CD4-positive, alpha-beta T cell treated with Interleukin-15 for 4 hours (primary cell): ENCODE data around the gene OSM.

Experiments
- DNase-seq: peaks from one replicate; pipeline ENCODE4 v3.0.0-alpha.2; 2020; ENCODE audit warnings: low spot score

The OSM gene

DNA sequence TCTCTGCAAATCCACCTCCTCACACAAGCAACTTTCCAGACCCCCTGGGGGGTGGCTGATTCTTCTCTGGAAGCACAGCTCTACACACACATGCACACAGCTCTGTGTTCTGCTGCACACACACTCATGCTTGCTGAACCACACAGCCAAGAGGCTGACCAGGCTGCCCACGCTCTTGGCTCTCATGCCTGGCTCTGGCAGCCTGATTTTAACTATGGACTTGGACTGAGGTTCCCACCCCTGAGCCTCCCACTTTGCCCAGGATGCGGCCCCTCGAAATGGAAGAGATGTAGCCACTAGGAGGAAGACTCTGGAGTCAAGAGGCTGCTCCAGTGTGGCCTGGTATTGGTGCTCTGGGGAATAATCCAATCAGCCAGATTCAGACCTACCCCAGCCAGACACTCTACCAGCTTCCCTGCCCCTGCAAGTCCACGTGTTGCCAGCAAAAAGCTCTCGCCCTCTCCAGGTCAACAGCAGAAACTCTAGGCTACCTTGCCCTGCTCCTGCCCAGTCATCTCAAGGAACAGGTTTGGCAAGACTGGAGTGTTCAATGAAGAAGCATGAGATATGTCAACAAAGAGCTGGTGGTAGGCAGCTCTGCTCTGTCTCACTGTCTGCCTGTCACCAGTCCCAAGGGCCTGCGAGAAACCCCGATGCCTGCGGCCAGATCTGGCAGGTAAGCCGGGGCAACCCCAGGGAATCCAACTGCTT is 31.5 kb upstream of the OSM start:
- no peak for DNase-seq

DNA sequence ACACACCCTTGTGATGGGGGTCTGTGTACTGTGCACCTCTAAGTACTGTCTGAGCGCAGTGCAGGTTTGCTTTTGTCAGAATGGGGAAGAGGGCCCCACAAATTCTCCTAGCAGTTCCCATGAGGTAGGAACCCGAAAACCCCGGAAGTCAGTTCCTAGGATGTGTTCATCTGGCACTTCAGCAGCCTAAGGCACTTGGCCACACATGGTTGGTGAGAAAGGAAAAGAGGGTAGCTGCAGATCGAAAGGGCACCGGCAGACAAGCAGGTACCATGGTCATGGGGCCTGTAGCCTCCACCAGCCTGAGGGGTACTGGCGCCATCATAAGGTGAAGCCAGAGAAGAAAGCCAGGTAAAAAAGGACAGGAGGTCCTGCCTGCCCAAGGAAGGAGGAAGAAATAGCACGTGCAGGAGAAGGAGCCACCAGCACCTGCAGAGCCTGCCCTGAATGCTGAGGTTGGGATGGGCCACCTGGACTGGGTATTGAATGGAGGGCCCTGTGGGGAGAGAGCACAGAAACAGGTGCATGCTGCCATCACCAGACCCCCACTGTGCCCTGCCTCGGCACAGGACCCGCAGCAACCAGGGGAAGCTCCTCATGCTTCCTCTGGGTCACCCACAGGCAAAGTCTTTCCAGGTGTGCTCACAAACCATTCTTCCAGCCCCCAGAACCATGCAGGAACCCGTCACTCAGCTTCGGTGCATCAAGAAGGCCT is 30.8 kb upstream of the OSM start:
- DNase-seq: no peak

DNA sequence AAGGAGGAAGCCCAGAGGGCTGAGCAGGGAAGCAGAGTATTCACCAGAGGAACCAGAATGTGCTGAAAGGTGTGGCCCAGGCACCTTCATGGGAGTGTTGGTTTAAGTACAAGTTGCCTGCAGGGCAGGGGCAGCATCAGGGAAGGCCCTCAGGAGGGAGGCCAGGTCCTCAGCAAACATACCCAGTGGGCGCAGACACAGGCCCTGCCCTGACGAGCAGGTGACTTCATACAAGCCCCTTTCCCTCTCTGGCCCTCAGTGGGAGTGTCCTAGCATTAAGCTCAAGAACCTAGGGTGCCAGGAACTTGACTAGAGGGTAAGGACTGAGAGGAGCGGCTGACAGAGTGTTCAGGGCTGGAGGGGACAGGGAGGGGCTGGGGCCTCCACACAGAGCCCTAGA is 30.2 kb upstream of the OSM start:
- no peak for DNase-seq

DNA sequence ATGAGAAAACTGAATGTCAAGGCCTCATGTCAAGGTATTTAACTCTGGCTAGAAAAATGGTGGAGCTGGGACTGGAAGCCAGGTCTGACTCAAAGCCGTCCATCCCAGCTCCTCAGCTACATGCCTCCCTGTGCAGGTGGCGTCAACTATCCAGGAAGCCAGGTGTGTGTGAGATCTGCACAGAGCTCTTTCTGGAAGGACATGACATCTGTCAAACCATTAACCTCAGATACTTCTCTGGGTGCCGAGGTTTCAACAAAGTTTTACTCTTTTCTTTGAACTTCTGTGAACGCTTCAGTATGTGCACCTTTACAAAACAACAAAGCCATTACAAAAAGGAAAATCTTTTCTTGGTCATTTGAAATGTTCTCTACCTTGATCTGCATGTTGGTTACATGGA is 29.7 kb upstream of the OSM start:
- DNase-seq: no peak

DNA sequence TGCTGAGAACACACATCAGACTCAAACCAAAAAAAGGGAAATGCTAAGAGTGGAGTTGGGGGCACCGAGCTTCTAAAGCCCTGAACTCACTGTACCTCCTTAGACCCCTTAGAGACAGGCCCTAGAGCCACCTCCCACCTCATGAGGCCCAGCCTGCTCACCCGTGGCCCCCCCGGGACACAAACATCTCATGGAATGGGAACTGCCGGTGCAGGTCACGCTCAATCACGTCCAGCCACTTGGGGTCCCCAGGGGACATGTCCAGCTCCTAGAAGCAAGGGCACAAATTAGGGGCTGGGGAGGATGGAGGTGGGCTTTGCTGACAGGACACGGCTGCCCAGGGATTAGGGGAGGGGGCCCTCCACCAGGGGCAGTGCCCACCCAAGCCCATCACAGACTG is 28.9 kb upstream of the OSM start:
- no peak for DNase-seq

DNA sequence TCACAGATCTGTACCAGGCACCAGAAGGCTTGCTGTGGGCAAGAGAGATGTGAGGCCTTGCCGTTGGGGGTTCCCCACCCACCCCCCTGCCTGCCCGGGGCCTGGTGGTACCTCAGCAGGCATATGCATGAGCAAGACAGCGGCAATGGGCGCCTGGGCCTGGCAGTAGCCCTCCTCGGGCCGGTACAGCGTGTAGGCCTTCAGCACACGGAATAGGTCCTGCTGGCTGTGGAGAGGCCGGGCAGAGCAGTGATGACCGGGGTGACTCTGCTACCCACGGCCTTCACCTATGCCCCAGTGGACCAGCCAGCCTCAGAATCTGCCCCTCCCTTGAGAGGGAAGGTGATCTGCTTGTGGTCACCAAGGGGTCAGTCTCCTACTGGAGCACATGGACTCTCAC is 28.2 kb upstream of the OSM start:
- no peak for DNase-seq

DNA sequence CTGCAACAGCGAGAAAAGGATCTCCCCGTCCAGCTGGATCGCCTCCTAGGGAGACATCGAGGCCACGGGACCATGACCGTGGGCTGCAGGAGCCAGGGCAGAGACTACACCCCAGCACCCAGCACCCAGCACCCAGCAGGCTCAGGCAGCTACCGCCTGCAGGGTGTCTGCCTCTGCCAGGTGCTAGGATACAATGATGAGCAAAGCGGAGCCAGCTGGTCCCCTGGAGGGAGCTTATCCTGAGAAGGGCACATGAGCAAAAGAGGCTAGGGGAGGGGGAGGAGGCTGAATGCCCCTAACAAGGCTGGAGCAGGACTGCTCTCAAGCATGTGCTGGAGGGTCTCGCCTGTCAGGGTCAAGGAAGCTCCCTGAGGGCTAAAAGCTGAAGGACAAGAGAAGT is 27.4 kb upstream of the OSM start:
- no peak for DNase-seq

DNA sequence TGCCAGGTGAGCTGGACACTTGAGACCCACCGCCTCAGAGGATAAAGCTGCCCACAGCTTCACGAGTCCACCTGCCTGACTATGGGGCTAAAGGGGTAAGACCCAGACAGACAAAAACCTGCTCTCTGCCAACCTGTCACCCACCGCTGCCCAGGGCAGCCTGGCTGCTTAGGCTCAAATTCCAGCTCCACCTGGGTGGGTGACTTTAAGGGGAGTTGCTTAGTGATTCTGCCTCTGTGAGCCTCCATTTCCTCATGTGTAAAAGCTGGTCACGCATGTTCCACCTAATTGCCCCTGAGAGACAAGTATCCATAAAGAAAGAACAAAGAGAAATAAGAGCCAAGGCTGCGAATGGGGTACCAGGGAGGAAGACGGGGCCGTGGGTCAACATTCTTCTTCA is 26.4 kb upstream of the OSM start:
- DNase-seq: no peak

DNA sequence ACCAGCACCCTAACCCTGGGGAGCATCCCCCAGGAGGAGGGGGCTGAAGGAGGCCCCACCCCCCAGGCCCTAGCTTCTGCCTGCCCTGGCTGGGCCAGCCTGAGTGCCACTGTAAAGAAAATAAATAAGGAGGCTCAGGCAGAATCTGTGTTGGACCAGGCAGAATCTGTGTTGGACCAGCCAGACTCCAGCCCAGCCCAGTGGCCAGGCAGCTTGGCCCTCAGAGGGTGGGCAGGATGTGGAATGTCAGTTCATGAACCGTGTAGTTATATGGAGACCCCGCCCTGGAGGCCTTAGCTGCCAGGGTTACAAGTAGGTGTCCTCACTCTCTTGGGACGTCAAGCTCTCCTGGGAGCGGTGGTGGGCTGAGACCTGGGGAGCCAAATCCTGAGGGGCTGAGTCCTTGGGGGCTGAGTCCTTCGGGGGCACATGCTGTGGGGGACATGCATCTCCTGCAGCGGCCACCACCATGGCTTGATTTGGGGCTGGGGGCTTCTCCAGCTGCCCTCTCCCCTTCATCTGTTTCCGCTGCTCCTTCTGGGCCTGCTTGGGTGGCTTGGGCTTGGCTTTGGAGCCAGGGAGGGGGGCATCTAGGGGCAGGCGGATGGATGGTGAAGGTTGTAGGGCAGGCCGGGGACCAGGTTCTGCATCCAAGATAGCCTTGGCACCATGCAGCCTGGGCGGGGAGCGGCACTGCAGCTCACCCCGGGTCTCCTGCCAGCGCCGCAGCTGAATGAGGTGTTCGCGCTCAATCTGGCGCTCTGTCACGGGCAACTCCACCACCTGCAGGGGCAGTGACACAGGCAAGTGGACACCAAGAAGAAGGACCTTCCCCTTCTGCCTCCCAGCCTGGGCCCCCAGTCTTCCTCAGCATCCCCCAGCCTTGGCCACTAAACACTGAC is 25.7 kb upstream of the OSM start:
- DNase-seq: no peak

DNA sequence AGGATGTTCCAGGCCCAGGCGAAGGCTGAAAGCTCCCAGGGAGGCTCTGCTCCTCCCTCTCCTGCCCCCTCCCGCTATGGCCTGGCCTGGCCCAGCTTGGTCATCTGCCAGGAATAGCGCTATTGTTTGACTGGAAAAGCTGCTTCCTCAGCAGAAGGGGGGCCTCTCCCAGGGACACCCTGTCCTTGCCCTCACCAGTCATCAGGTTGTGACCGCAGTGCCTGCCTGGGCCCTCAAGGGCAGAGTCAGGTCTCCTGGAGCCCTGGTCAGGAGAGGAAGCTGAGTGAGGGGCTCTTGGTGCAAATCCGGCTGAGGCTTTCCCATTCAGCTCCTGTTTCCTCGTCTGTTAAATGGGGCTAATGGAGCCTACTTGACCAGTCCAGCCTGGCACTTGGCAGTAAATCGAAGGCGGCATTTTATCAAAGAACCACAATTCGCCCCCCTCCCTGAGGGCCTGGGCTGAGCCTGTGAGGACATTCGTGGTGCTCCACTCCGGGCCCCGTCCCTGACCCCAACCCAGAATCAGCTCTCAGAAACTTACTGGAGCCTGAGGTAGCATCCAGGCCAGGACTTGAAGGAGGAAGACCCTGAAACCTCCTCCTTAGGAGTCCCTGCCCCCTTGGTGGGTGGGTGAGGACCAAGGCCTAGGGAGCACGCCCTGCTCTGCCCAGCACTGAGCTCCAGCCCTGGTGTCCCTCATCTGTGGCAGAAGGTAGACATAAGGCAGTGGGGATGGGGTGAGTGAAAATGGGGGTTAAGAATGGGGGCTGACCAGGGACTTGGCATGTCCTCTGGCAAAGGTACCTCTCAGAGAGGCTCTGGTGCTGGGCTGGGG is 24.6 kb upstream of the OSM start:
- DNase-seq: no peak

DNA sequence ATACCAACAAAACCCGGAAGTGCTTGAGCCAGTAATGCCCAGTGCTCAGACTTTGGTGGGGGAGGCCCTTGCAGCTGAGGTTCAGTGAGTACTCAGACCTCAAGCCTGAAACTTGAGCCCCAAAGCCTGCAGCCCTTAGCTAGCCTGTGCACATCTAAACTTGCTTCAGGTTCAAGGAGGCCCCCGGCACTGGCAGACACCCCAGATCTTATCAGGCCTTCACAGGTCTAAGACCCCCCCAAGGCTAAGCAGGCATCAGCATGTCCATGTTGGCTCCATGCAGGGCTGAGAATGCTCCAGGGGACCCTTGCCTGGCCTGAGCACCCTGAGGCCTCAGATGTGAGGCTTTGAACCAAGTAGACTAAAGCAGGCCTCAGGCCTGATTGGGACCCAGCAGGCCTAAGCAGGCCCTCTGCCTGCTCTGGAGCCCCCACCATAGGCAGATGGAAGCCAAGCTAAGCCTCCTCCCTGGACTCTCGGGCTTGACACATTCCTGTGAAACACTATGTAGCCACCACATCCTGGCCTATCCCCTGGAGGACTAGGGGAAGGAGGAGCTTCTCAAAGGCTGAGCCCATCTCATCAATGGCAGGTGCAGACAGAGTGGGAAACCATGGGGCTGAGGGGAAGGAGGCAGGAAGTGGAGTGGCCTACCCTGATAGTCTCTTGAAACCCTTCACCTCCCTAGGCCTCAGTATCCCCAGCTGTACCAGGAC is 23.8 kb upstream of the OSM start:
- no peak for DNase-seq

DNA sequence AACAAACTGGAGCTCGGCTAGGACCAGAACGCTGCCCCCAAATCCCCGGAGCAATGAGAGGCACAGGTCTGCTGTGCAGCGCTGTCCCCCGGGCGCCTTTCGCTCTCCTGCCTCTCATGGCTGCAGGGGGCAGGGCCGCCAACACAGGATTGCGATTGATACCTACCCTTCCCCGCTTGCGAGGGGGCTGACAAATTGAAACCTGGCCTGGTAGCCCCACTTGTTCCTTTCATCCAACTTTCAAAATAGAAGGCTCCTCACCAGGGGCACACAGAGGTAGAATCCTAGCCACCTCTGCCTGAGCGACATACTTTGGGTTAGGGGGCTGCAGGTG is 23.3 kb upstream of the OSM start:
- no peak for DNase-seq

DNA sequence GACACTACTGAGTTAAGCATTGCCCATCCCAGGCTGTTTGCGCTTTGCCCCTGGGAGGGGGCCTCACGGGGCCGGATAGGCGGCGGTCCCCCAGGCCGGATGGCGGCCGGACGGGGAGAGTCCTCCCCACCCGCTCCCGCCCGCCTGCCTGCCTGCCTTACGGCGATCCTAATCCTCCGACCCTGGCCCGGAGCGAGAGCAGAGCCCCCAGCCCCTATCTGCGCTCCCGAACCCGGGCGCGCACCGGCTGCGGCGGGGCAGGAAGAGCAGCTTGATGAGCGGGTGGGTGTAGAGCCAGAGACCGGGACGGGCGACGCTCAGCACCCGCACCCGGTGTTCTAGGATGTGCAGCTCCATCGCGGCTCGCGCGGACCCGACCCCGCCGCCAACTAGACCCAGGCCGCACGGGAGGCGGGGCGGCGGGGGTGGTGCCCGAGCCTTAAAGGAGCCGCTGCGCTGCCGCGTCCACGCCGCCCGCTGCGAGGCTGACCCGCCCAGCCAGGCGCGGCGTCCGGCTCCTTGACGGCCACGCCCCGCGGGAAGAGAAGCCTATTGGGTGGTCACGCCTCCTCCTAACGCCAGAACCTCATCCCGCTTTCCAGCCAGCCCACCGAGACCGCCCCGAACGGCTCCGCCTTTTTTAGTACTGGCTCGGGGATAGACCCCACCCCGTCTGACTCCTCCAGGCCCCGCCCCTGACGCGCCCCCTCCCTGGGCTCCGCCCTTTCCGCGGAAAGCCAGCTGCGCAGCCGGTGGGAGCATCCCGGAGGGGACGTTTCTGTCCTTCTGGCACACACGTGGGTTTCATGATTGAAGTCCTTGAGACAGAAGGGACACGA is 22.7 kb upstream of the OSM start, which contains the start of gene CASTOR1:
CASTOR1 (minus strand) TSS at position 365 of the 839 bp plus-strand sequence; CDS start at position 357, 8 bp downstream.
- DNase-seq: peak; percentile 88

DNA sequence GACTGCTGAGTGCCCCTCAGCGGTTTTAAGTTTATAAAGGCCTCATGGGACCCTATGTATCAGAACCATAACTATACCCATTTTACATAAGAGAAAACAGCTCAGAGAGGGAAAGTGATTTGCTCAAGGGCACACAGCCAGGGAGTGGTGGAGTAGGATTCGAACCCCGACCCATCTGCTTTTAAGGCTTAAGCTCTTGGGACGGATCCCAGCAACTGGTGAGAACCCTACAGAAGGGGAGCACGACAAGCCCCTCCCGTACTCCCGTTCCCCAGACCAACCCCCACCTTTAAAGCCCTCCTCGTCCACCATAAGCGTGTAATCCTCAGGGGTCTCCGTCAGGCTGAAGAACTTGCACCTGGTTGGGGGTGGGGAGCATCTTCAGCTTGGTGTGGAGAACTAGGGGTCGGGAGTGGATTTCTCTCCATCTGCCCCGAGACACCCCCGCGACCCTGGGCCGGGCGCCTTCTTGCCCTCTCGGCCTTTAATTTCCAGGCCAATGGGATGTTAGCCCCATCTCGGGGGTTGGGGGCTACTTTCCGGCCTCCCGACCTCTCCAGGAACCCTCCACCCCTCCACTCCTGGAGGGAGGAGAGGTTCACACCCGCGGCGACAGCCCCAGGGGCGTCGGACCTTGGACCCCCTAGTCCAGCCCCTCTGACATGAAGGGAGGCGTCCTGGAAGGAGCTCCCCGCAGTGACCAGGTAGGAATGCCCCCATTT is 21.9 kb upstream of the OSM start:
- DNase-seq: no peak

DNA sequence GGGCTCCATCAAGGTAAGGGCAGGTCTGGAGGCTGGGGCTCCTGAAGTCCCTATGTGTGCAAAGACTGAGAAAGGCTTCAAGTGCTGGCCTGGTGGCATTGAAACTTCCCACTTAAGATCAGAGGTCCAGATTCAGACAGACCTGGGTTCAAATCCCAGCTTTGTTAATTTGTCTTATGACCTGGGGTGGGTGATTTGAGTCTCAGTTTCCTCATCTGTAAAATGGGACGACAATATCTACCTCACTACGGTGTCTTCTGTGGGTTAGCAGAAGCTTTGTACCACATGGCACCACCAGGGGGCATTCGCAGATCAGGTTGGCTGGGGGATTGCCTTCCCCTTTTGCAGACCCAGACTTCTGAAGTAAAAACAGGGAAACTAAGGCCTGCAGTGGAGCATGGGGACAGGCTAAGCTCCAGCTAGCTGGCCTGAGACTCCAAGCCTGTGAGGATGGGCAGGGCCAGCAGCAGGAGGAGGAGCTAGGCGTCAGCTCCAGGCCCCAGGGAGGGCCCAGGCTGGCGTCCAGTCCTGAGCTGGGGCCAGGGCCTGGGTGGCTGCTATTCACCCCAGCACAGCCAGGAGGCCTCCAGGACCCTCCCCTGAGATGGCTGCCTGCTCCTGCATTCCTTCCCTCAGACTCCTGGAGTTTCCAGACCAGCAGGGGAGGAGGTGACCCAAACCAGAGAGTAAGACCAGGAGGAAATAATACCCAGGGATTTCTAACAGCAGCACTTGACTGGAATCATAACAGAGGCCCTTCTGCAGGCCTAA is 21.2 kb upstream of the OSM start:
- peak; percentile 90 for DNase-seq

DNA sequence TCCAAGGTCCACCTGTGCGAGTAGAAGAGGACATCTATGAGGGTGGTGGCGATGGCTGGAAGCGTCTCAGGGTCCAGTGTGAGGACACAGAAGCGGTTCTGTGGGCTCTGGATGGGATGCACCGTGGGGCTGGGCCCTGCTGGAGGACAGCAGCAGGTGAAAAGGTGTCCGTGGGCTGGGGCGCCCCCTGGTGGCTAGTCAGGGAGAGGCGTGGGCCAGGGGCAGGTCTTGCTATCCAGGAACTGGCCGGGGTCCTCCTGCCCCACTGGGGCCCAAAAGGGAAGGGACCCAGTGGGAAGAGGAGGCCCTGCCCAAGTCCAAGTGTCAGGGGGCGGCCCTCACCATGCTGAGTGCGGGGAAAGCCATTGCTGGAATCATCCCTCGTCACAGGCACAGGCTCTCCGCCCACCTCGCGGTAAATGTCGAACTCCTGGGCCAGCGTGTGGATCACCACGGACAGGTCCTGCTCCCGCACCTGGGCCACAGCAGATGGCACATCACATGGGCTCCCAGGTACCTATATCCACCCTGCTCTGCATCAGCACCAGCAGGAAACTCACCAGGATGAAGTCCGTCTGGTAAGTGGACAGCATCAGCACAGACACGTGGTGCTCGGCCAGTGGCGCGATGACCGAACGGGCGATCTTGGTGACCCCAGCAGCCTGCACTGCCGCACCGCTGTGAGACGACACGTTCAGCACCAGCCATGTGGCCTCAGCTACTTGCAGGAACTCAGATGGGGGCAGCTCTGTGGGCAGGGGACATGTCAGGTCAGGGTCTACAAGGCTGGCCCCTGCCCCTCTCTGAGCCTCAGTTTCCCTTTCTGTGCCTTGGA is 20.4 kb upstream of the OSM start:
- DNase-seq: peak; percentile 86

DNA sequence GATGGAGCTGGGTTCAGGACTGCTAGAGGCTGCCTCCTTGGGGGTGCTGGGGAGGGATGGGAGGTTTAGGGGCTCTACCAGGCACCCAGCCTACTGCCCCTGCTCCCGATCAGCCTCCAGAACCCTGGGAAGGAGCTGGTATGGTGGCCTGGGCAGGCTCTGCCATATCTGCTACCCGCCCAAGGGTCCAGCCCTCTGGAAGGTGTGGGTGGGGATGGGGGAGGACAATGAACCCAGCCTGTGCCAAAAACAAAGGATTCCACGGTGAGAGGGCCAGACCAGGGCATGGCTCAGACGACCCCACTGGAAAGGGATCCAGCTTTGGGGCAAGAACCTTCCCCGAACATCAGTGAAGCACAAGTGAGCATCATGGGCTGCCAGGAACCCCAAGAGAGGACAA is 19.7 kb upstream of the OSM start:
- DNase-seq: no peak

DNA sequence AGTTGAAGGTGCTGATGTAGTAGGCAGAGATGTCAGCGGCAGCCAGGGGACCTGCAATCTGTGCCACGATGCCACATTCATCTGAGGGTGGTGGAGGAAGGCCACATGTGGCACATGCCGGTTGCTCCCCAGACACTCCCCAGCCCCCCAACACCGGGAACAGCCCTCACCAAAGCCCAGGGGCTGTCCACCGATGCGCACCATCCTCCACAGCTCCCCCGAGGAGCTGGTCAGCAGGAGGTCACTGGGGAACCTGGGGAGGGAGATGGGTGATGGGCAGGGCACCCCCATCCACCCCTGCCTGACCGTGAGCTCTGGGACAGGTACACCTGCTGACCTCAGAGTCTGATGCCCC is 19.2 kb upstream of the OSM start:
- DNase-seq: no peak
